Lower leg skin (tissue), 4 donors: ENCODE results near the gene CABLES1. TPM values are rescaled to one million over a fixed set of nuclear protein-coding genes. Genes with fewer than 3 reads are reported as not detected.

ENCODE experiments used
- DNase-seq, 2 donors: peaks; one replicate each; pipeline ENCODE4 v3.0.0-alpha.2; 2019; ENCODE audit warnings: low spot score in 2 of 2
- H3K4me3 ChIP-seq: fragments of 200-600 bp; sonication (generic); 2 replicates; pipeline ENCODE4 v1.5.1; 2017; ENCODE audit warnings: mild to moderate bottlenecking, low read depth; ENCODE audit not compliant: poor library complexity, severe bottlenecking
- CTCF ChIP-seq, 3 donors: fragments of 450-650 bp; IDR thresholded peaks; one replicate each; pipeline ENCODE4 v1.5.1; 2016; ENCODE audit warnings: antibody characterized with exemption in 3 of 3, mild to moderate bottlenecking in 3 of 3, moderate library complexity in 2 of 3
- POLR2A ChIP-seq, 2 donors: fragments of 450-650 bp; IDR thresholded peaks; one replicate each; pipeline ENCODE4 v1.6.1; 2016 to 2017; ENCODE audit warnings: antibody characterized with exemption in 2 of 2, mild to moderate bottlenecking in 1 of 2, moderate library complexity in 1 of 2
- WGBS, 2 donors: methylation state at CpG; one replicate each; pipeline ENCODE4 v1.1.5; 2018; 5-methylcytosine and 5-hydroxymethylcytosine counted together
- intact Hi-C: fragments of 100-400 bp; cut with DNase I; formaldehyde crosslinking; loops from one replicate; pipeline ENCODE4 v1.15.0; 2023; ENCODE audit warnings: low total_unique reads
- total RNA-seq, 4 donors: library from RNA; depleted of rRNA; stranded (reverse); fragments of >200 nt; gene quantifications; one replicate each; pipeline ENCODE4 v1.1.0, GENCODE V29; 2016

Gene CABLES1
- total RNA-seq, 4 donors from 2014 or later: 15.0 to 52.5 (median 27.5) TPM

DNA sequence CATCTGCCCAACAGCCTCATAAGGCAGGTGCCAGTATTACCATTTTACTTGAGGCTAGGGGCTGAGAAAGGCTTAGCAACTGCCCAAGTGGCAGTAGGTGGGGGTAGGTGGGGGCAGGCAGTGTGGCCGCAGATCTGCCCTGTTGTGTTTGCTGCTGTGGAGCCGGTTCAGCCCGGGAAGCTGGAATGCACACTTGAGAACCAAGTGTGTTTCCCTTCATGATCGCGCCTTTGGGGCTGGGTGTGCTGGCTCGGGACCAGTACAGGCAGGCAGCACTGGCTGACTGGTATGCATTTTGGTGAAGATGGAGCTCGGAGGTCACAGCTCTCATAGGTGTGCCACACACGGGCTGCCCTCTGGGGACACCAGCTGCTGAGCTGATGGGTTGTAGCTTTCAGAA is 85.1 kb downstream of the CABLES1 start:
- WGBS, 2 donors: 30 to 58% methylated on average over 8 of the region's 8 CpGs
- no peak overlapping the region for H3K4me3 ChIP-seq
- no peak for DNase-seq
- TF ChIP-seq POLR2A (IDR thresholded peaks at IDR 0.05): no peak
- TF ChIP-seq CTCF (IDR thresholded peaks at IDR 0.05): no peak
- intact Hi-C loops: no loop called here

- no peak for DNase-seq
- H3K4me3 ChIP-seq: no peak overlapping the region
- WGBS, 2 donors: 83 to 90% methylated on average over 4 of the region's 4 CpGs
- TF ChIP-seq POLR2A (IDR thresholded peaks at IDR 0.05) (no peak), CTCF (IDR thresholded peaks at IDR 0.05) (no peak)
- intact Hi-C loops: no loop called here
These were observed 88.4 kb downstream of the CABLES1 start for GRCh38 chr18:23223641-23224040.

- TF ChIP-seq CTCF (IDR thresholded peaks at IDR 0.05): no peak
- TF ChIP-seq POLR2A (IDR thresholded peaks at IDR 0.05): no peak
These were observed 90.2 kb downstream of the CABLES1 start for GRCh38 chr18:23225503-23225902.

DNA sequence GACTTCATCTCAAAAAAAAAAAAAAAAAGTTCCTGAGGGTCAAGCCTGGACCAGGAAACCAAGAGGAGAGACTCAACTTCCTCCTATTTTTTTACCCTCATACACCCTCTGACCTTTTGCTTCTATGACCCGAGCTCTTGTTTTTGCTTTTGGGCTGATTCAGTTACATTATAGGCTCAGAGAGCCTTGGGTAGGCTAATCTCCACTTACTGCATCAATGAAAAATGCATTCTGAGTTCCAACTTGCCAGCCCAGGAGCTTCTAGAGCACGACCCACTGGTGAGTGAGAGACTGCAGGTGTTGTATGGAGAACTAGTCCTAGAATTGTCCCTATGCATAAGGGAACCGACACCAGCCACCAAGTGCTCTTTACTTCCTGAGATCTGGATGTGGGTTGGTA is 91.1 kb downstream of the CABLES1 start:
- intact Hi-C loops: no loop called here
- DNase-seq: no peak
- TF ChIP-seq POLR2A (IDR thresholded peaks at IDR 0.05): no peak
- TF ChIP-seq CTCF (IDR thresholded peaks at IDR 0.05): no peak
- 51 to 52% methylated on average over 3 of the region's 3 CpGs for WGBS, 2 donors
- no peak overlapping the region for H3K4me3 ChIP-seq

More at GRCh38 chr18:23225503-23225902, 90.2 kb downstream of the CABLES1 start:
- 52 to 71% methylated on average over 2 of the region's 2 CpGs for WGBS, 2 donors
- peak in 1 of 2 donors; percentile 59 for DNase-seq
- H3K4me3 ChIP-seq: no peak overlapping the region
- intact Hi-C loops: no loop called here

DNA sequence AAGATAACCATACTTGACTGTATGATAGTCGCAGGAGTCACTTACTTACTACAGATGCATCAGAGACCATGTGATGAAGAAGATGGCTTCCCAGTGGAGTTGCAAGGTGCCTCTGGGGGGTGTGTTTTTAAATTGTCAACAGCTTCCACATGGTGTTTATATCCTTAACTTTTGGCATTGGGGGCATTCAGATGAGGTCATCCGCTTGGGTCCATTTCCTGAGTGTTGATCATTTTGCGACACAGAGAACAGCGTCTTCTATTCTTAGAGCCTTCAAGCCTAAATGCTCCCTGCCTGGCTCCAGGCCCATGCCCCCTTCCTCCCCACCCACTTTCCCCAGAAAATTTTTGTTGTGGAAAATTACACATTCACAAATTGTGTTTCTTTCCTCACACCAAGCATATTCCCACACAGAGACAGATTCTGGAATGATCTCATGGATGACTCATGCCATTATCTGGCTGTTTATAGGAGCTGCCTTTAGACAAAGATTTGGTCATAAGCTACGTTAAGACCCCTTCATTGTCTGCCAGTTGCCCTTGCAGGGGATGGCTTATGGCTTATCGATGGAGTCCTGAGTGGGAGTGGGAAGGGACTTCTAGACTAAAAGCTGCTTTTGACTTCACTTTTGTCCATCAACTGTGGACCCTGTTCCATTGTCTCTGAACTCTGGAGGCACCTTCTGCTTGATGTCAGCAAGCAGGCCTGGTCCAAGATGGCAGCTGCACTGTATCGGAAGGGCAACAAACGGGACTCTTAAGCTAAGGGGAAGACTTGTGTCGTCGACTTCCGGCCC is 91.8 kb downstream of the CABLES1 start:
- intact Hi-C loops: no loop called here
- TF ChIP-seq POLR2A (IDR thresholded peaks at IDR 0.05) (no peak), CTCF (IDR thresholded peaks at IDR 0.05) (no peak)
- peak; percentile 51 to 90 for DNase-seq
- no peak overlapping the region for H3K4me3 ChIP-seq
- WGBS, 2 donors: 61 to 71% methylated on average over 11 of the region's 11 CpGs

DNA sequence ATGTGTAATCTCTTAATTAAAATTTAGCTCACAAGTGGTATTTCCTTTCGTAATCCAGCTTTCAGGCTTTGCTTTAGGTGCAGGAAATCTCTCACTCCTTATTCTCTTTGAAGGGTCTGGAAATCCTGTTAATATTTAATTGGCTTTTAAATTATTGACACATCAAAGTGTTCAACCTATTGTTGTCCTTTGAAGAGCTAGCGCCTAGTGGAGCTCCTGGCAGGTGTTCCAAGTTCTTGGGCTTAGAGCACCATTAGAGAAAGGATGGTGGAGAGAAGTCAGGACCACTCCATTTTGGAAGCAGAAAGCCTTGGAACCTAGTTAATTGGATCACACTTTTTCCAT is 92.4 kb downstream of the CABLES1 start:
- intact Hi-C loops: no loop called here
- WGBS, 2 donors: 78 to 79% methylated on average over 2 of the region's 2 CpGs
- DNase-seq: no peak
- no peak overlapping the region for H3K4me3 ChIP-seq
- TF ChIP-seq CTCF (IDR thresholded peaks at IDR 0.05): no peak
- TF ChIP-seq POLR2A (IDR thresholded peaks at IDR 0.05): no peak
